Upper lobe of left lung (tissue), 4 donors: ENCODE data around the gene GDF2.

Source experiments
- CTCF ChIP-seq, 6 experiments: fragments of 450-650 bp in 4 of 6; fragments of 200-600 bp in 2 of 6; sonication (generic) in 2 of 6; IDR thresholded peaks; one replicate each; pipeline ENCODE4 v1.5.1; 2016 to 2019; ENCODE audit warnings: antibody characterized with exemption in 6 of 6
- EP300 ChIP-seq, 4 donors: sonication (generic); formaldehyde crosslinking; IDR thresholded peaks; one replicate each; pipeline ENCODE4 v1.5.1; 2017; ENCODE audit warnings: antibody characterized with exemption in 4 of 4, control low read depth in 2 of 4
- POLR2AphosphoS5 ChIP-seq, 2 donors: sonication (generic); formaldehyde crosslinking; IDR thresholded peaks; one replicate each; pipeline ENCODE4 v1.5.1; 2017; ENCODE audit warnings: antibody characterized with exemption in 2 of 2

GRCh38 chr10:47347303-47347675, 25.0 kb downstream of the GDF2 start:
- TF ChIP-seq POLR2AphosphoS5 (IDR thresholded peaks at IDR 0.05): no peak
- TF ChIP-seq CTCF (IDR thresholded peaks at IDR 0.05): no peak
- TF ChIP-seq EP300 (IDR thresholded peaks at IDR 0.05): no peak
